Fibroblast of the aortic adventitia (primary cell): Measurements from ENCODE around the gene STC2. TPM values are rescaled to one million over a fixed set of nuclear protein-coding genes. Genes with fewer than 3 reads are reported as not detected.

Experiments used
- DNase-seq: peaks from one replicate; pipeline ENCODE4 v3.0.0-alpha.2; 2010; ENCODE audit warnings: low read depth
- H3K4me3 ChIP-seq: 2 replicates; pipeline ENCODE4 v1.5.1; 2011; ENCODE audit warnings: low read depth, mild to moderate bottlenecking, control low read depth, low read length, moderate library complexity
- CTCF ChIP-seq: IDR thresholded peaks from 2 replicates; pipeline ENCODE4 v1.5.1; 2011; ENCODE audit warnings: mild to moderate bottlenecking, low read length, control low read depth, inconsistent platforms; ENCODE audit not compliant: insufficient read depth
- total RNA-seq: library from RNA; depleted of rRNA; stranded (reverse); fragments of >200 nt; gene quantifications from 2 replicates; pipeline ENCODE4 v1.2.3, GENCODE V29; 2012; ENCODE audit warnings: low replicate concordance

The STC2 gene
- total RNA-seq, 1 donor = 400 TPM

- no peak for TF ChIP-seq CTCF
- H3K4me3 ChIP-seq = peak overlapping the region; percentile 90
- DNase-seq = no peak
These were observed 5.0 kb downstream of the STC2 start for GRCh38 chr5:173323106-173323798.

GRCh38 chr5:173321886-173322285, 6.3 kb downstream of the STC2 start:
- no peak for TF ChIP-seq CTCF
- DNase-seq = peak; percentile 63
- H3K4me3 ChIP-seq = no peak overlapping the region

GRCh38 chr5:173320259-173320658, 8.0 kb downstream of the STC2 start:
- peak; percentile 35 for TF ChIP-seq CTCF
- no peak overlapping the region for H3K4me3 ChIP-seq
- DNase-seq = no peak

GRCh38 chr5:173319646-173320045, 8.6 kb downstream of the STC2 start:
- H3K4me3 ChIP-seq = no peak overlapping the region
- no peak for DNase-seq
- no peak for TF ChIP-seq CTCF

- TF ChIP-seq CTCF = no peak
- no peak overlapping the region for H3K4me3 ChIP-seq
- no peak for DNase-seq
These were observed 9.2 kb downstream of the STC2 start for GRCh38 chr5:173318881-173319620.

- TF ChIP-seq CTCF = no peak
- no peak for DNase-seq
- H3K4me3 ChIP-seq = no peak overlapping the region
These were observed 9.9 kb downstream of the STC2 start for GRCh38 chr5:173318330-173318729.
